COLO668 (cell line): ENCODE results near the gene OSBPL7.
A peak's percentile ranks its signal among the peaks of the same experiment; 100 is the strongest.

ENCODE experiments used
- DNase-seq: peaks from one replicate; lab custom pipeline; 2025; ENCODE audit not compliant: unreplicated experiment; lab: John Stamatoyannopoulos, UW

Gene OSBPL7

GRCh38 chr17:47829870-47830269, 8.3 kb upstream of the OSBPL7 start:
- DNase-seq: no peak

- no peak for DNase-seq
Observed at GRCh38 chr17:47823519-47823918, 1.9 kb upstream of the OSBPL7 start.

- DNase-seq: no peak
Observed at GRCh38 chr17:47822785-47823184, 1.2 kb upstream of the OSBPL7 start.

GRCh38 chr17:47821031-47821423, 567 bp downstream of the OSBPL7 start:
- peak; percentile 27 for DNase-seq

GRCh38 chr17:47820033-47820789, 1.4 kb downstream of the OSBPL7 start:
- no peak for DNase-seq

- DNase-seq: no peak
Observed at GRCh38 chr17:47819475-47819874, 2.1 kb downstream of the OSBPL7 start.

GRCh38 chr17:47818002-47818695, 3.4 kb downstream of the OSBPL7 start:
- DNase-seq: no peak

- no peak for DNase-seq
Observed at GRCh38 chr17:47816947-47817346, 4.6 kb downstream of the OSBPL7 start.

GRCh38 chr17:47816111-47816735, 5.4 kb downstream of the OSBPL7 start:
- DNase-seq: no peak

GRCh38 chr17:47815106-47815918, 6.3 kb downstream of the OSBPL7 start:
- no peak for DNase-seq

- DNase-seq: no peak
Observed at GRCh38 chr17:47813512-47814031, 8.0 kb downstream of the OSBPL7 start.

GRCh38 chr17:47813077-47813476, 8.5 kb downstream of the OSBPL7 start:
- DNase-seq: no peak

- no peak for DNase-seq
Observed at GRCh38 chr17:47812146-47812920, 9.3 kb downstream of the OSBPL7 start.

GRCh38 chr17:47811709-47812108, 9.9 kb downstream of the OSBPL7 start:
- no peak for DNase-seq

GRCh38 chr17:47810901-47811635, 10.5 kb downstream of the OSBPL7 start:
- no peak for DNase-seq

GRCh38 chr17:47810200-47810821, 11.3 kb downstream of the OSBPL7 start:
- no peak for DNase-seq

- no peak for DNase-seq
Observed at GRCh38 chr17:47808830-47809480, 12.6 kb downstream of the OSBPL7 start.

- no peak for DNase-seq
Observed at GRCh38 chr17:47808036-47808829, 13.4 kb downstream of the OSBPL7 start.
